DOHH2 (cell line): ENCODE measurements around the gene OR10H3.

Source experiments
- H3F3A ChIP-seq: fragments of 200-600 bp; sonication (generic), shearing (Covaris generic); 2 replicates; pipeline ENCODE4 v1.6.0; 2016; ENCODE audit warnings: antibody characterized with exemption, mild to moderate bottlenecking; ENCODE audit not compliant: control insufficient read depth, insufficient read depth
- H3K27ac ChIP-seq: fragments of 200-600 bp; sonication (generic); 2 replicates; pipeline ENCODE4 v1.5.1; 2014; ENCODE audit warnings: low read depth, mild to moderate bottlenecking, low read length, moderate library complexity
- H3K27me3 ChIP-seq: fragments of 200-600 bp; sonication (generic); 2 replicates; pipeline ENCODE4 v1.6.1; 2014; ENCODE audit warnings: mild to moderate bottlenecking, low read length, mixed read lengths; ENCODE audit not compliant: control insufficient read depth
- H3K36me3 ChIP-seq: fragments of 200-600 bp; sonication (generic); 2 replicates; pipeline ENCODE4 v1.6.1; 2014; ENCODE audit warnings: mild to moderate bottlenecking, low read length, moderate library complexity, mixed read lengths; ENCODE audit not compliant: control insufficient read depth
- H3K4me1 ChIP-seq: fragments of 200-600 bp; sonication (generic); 2 replicates; pipeline ENCODE4 v1.6.1; 2014; ENCODE audit warnings: mild to moderate bottlenecking, low read length, mixed read lengths; ENCODE audit not compliant: control insufficient read depth
- H3K4me2 ChIP-seq: fragments of 200-600 bp; sonication (generic); 2 replicates; pipeline ENCODE4 v1.6.0; 2014; ENCODE audit warnings: mild to moderate bottlenecking, low read length, moderate library complexity
- H3K4me3 ChIP-seq: fragments of 200-600 bp; sonication (generic); 2 replicates; pipeline ENCODE4 v1.5.1; 2014; ENCODE audit warnings: mild to moderate bottlenecking, low read length, mixed read lengths
- H3K79me2 ChIP-seq: fragments of 200-600 bp; sonication (generic); 2 replicates; pipeline ENCODE4 v1.6.1; 2014; ENCODE audit warnings: mild to moderate bottlenecking, low read length, mixed read lengths; ENCODE audit not compliant: control insufficient read depth
- H3K9me2 ChIP-seq: fragments of 200-600 bp; sonication (generic); replicated peaks from 2 replicates; pipeline ENCODE4 v1.6.1; 2014; ENCODE audit warnings: mild to moderate bottlenecking, low read length, mixed read lengths; ENCODE audit not compliant: control insufficient read depth
- H3K9me3 ChIP-seq: fragments of 200-600 bp; sonication (generic); 2 replicates; pipeline ENCODE4 v1.6.1; 2014; ENCODE audit warnings: antibody characterized with exemption, low read length, mixed read lengths; ENCODE audit not compliant: control insufficient read depth, insufficient read depth
- H4K20me1 ChIP-seq: fragments of 200-600 bp; sonication (generic); 2 replicates; pipeline ENCODE4 v1.6.0; 2014; ENCODE audit warnings: low read depth, mild to moderate bottlenecking, antibody characterized with exemption, low read length, moderate library complexity; ENCODE audit not compliant: control insufficient read depth, insufficient read depth
- EZH2phosphoT487 ChIP-seq: fragments of 200-600 bp; sonication (generic); IDR thresholded peaks from 2 replicates; pipeline ENCODE4 v1.6.1; 2017; ENCODE audit warnings: borderline replicate concordance, mild to moderate bottlenecking, antibody characterized with exemption, low read length, moderate library complexity, mixed read lengths
- TF ChIP-seq, protein P1 (sequence below): fragments of 200-600 bp; sonication (generic); IDR thresholded peaks from one replicate; pipeline ENCODE4 v1.5.1; 2014; ENCODE audit warnings: antibody characterized with exemption, mild to moderate bottlenecking, low read depth, low read length; ENCODE audit not compliant: poor library complexity, severe bottlenecking

The OR10H3 gene

DNA sequence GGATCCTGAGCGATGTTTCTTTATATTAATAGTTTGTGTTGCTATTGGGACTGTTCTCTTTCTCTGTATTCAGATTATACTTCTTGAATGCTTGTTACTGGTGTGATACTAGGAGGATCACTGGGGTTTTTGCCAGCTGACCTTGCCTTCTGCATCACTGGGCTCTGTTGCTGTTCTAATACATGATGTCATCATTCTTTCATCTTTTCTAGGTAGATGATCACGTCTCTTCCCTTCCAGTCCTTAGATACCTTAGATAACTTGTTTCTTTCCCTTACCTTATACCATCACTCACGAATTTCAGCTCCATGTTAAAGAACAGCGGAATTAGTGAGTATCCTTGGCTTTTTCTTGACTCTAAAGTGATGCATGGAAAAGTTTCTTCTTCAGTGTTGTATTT is at the start of gene OR10H3:
TSS of gene OR10H3 (plus strand) at position 264 of the 400 bp plus-strand sequence. CDS start 3,408 bp downstream, outside the sequence.
- no peaks in the 10 kb centered on the region for H3K79me2 ChIP-seq
- H3K27me3 ChIP-seq: no peaks in the 10 kb centered on the region; the same call in 1 of the 2 replicates
- no peak within 1 kb of the TSS for H3K4me3 ChIP-seq
- H3K9me2 ChIP-seq: no peaks in the 10 kb centered on the region
- H3K9me3 ChIP-seq: peaks cover 11% of the 10 kb centered on the region; the same call in 1 of the 2 replicates
- TF ChIP-seq EZH2phosphoT487: no peak
- TF ChIP-seq, protein P1, sequence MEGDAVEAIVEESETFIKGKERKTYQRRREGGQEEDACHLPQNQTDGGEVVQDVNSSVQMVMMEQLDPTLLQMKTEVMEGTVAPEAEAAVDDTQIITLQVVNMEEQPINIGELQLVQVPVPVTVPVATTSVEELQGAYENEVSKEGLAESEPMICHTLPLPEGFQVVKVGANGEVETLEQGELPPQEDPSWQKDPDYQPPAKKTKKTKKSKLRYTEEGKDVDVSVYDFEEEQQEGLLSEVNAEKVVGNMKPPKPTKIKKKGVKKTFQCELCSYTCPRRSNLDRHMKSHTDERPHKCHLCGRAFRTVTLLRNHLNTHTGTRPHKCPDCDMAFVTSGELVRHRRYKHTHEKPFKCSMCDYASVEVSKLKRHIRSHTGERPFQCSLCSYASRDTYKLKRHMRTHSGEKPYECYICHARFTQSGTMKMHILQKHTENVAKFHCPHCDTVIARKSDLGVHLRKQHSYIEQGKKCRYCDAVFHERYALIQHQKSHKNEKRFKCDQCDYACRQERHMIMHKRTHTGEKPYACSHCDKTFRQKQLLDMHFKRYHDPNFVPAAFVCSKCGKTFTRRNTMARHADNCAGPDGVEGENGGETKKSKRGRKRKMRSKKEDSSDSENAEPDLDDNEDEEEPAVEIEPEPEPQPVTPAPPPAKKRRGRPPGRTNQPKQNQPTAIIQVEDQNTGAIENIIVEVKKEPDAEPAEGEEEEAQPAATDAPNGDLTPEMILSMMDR: no peak
- no peaks in the 10 kb centered on the region for H3F3A ChIP-seq
- H4K20me1 ChIP-seq: no peaks in the 10 kb centered on the region
- H3K4me1 ChIP-seq: no peaks in the 10 kb centered on the region
- no peak within 1 kb of the TSS for H3K4me2 ChIP-seq
- no peak within 1 kb of the TSS for H3K27ac ChIP-seq
- no peaks in the 10 kb centered on the region for H3K36me3 ChIP-seq

DNA sequence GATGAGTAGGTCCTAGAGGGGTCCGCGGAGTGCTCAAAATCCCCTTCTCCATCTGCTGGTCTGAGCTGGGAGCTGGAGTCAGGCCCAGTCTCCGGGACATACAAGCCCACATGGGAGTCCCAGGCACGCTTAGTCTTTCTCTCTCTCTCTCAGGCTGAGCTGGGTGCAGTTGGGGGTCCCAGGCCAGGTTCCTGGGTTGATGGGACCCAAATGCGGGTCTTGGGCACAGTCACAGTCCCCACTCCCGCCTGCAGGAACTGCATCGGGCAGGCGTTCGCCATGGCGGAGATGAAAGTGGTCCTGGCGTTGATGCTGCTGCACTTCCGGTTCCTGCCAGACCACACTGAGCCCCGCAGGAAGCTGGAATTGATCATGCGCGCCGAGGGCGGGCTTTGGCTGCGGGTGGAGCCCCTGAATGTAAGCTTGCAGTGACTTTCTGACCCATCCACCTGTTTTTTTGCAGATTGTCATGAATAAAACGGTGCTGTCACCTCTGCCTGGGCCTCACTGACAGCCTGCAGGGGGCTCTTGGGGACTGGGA is 41.1 kb upstream of the OR10H3 start:
- no peaks in the 10 kb centered on the region for H4K20me1 ChIP-seq
- H3K9me3 ChIP-seq: no peaks in the 10 kb centered on the region
- no peak for TF ChIP-seq EZH2phosphoT487
- TF ChIP-seq, protein P1: no peak
- no peaks in the 10 kb centered on the region for H3F3A ChIP-seq
- H3K27ac ChIP-seq: no peak overlapping the region
- no peak overlapping the region for H3K4me3 ChIP-seq
- no peaks in the 10 kb centered on the region for H3K36me3 ChIP-seq
- no peaks in the 10 kb centered on the region for H3K9me2 ChIP-seq
- H3K4me2 ChIP-seq: no peak overlapping the region
- H3K79me2 ChIP-seq: no peaks in the 10 kb centered on the region
- no peaks in the 10 kb centered on the region; the same call in 1 of the 2 replicates for H3K27me3 ChIP-seq
- peaks cover 7% of the 10 kb centered on the region for H3K4me1 ChIP-seq

DNA sequence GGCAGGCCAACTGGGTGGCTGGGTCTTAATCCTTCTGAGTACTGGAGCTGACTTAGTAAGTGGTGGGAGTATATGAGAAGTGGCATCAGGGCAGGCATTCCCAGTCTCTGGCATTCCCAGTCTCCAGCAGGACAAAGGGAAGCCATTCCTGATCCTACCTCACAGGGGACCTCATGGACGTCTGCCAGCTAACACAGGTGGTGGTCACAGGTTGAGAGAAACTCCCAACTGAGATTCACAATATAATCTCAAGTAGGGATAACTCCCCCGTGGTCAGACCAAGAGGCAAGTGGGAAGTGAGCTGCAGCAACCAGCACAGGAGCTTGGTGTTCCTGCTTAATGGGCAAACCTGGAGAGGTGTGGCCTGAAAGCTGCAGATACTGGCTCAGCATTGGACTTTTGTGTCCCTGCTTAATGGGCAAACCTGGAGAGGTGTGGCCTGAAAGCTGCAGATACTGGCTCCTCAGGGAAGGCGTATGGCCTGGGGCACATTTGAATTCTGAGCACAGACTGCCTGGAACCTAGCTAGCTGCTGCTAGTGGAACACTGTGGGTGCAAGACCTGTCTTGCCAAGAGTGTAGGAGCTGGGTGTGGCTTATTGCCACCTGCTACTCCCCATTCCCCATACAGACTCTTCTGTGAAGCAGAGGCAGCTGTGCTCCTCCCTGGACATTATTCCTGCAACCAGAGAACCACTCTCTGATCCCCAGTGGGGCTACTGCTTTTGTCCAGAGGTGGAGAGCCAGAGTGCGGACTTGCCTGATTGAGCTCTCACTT is 35.8 kb upstream of the OR10H3 start:
- Histone ChIP-seq H3K79me2 (no peaks in the 10 kb centered on the region), H3K9me2 (no peaks in the 10 kb centered on the region), H4K20me1 (no peaks in the 10 kb centered on the region), H3K4me1 (peaks cover 8% of the 10 kb centered on the region), H3K27ac (no peak overlapping the region), H3K27me3 (no peaks in the 10 kb centered on the region; the same call in 1 of the 2 replicates), H3F3A (no peaks in the 10 kb centered on the region), H3K4me3 (no peak overlapping the region), H3K9me3 (no peaks in the 10 kb centered on the region), H3K36me3 (no peaks in the 10 kb centered on the region), H3K4me2 (no peak overlapping the region)
- TF ChIP-seq, protein P1: no peak
